RWPE2 (cell line): ENCODE measurements around the gene HDAC9.

Experiments used
- ATAC-seq: fragments of 200-7000 bp; cut with Tn5 transposase; 3 replicates; pipeline ENCODE4 v1.9.1; 2021; ENCODE audit warnings: low read depth
- DNase-seq: peaks from one replicate; pipeline ENCODE4 v3.0.0-alpha.2; 2020; ENCODE audit warnings: low spot score
- H3K27ac ChIP-seq: fragments of 450-650 bp; 2 replicates; pipeline ENCODE4 v1.5.1; 2017; ENCODE audit warnings: mild to moderate bottlenecking; ENCODE audit not compliant: poor library complexity, severe bottlenecking
- H3K27me3 ChIP-seq: fragments of 250-450 bp; sonication (Bioruptor Pico); 2 replicates; pipeline ENCODE4 v1.5.1; 2021; ENCODE audit warnings: mild to moderate bottlenecking, moderate library complexity; ENCODE audit not compliant: insufficient read depth, poor library complexity, severe bottlenecking
- H3K36me3 ChIP-seq: fragments of 250-450 bp; sonication (Bioruptor Pico); 2 replicates; pipeline ENCODE4 v1.5.1; 2020; ENCODE audit warnings: low read depth, mild to moderate bottlenecking, moderate library complexity
- H3K4me1 ChIP-seq: fragments of 250-450 bp; sonication (Bioruptor Pico); 2 replicates; pipeline ENCODE4 v1.5.1; 2021; ENCODE audit warnings: mild to moderate bottlenecking, moderate library complexity; ENCODE audit not compliant: insufficient read depth, poor library complexity, severe bottlenecking
- H3K4me3 ChIP-seq: fragments of 250-450 bp; sonication (Bioruptor Pico); 2 replicates; pipeline ENCODE4 v1.5.1; 2021; ENCODE audit warnings: mild to moderate bottlenecking, moderate library complexity; ENCODE audit not compliant: severe bottlenecking
- H3K9me3 ChIP-seq: fragments of 250-450 bp; sonication (Bioruptor Pico); 2 replicates; pipeline ENCODE4 v1.5.1; 2021; ENCODE audit warnings: mild to moderate bottlenecking, moderate library complexity; ENCODE audit not compliant: severe bottlenecking
- TF ChIP-seq, protein P1 (sequence below): fragments of 450-650 bp; IDR thresholded peaks from one replicate; pipeline ENCODE4 v1.5.1; 2017; ENCODE audit warnings: mild to moderate bottlenecking, moderate library complexity; ENCODE audit not compliant: poor library complexity, severe bottlenecking

Gene HDAC9

DNA sequence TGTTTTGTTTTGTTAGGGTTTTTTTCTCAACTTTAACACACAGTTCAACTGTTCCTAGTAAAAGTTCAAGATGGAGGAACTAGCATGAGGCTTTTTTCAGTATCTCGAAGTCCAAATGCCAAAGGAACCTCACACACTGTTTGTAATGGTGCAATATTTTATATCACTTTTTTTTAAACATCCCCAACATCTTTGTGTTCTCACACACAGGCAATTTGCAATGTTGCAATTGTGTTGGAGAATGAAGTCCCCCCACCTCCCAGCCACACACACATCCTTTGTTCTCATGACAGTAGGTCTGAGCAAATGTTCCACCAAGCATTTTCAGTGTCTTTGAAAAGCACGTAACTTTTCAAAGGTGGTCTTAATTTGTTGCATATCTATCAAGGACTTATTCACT is 501.0 kb downstream of the HDAC9 start:
- no peaks in the 10 kb centered on the region for H3K4me1 ChIP-seq
- DNase-seq (no peak), ATAC-seq (no peak)
- H3K27ac ChIP-seq: no peak overlapping the region
- H3K9me3 ChIP-seq: no peaks in the 10 kb centered on the region
- TF ChIP-seq, protein P1, sequence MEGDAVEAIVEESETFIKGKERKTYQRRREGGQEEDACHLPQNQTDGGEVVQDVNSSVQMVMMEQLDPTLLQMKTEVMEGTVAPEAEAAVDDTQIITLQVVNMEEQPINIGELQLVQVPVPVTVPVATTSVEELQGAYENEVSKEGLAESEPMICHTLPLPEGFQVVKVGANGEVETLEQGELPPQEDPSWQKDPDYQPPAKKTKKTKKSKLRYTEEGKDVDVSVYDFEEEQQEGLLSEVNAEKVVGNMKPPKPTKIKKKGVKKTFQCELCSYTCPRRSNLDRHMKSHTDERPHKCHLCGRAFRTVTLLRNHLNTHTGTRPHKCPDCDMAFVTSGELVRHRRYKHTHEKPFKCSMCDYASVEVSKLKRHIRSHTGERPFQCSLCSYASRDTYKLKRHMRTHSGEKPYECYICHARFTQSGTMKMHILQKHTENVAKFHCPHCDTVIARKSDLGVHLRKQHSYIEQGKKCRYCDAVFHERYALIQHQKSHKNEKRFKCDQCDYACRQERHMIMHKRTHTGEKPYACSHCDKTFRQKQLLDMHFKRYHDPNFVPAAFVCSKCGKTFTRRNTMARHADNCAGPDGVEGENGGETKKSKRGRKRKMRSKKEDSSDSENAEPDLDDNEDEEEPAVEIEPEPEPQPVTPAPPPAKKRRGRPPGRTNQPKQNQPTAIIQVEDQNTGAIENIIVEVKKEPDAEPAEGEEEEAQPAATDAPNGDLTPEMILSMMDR: no peak
- H3K36me3 ChIP-seq: no peaks in the 10 kb centered on the region
- no peak overlapping the region for H3K4me3 ChIP-seq
- no peaks in the 10 kb centered on the region for H3K27me3 ChIP-seq

DNA sequence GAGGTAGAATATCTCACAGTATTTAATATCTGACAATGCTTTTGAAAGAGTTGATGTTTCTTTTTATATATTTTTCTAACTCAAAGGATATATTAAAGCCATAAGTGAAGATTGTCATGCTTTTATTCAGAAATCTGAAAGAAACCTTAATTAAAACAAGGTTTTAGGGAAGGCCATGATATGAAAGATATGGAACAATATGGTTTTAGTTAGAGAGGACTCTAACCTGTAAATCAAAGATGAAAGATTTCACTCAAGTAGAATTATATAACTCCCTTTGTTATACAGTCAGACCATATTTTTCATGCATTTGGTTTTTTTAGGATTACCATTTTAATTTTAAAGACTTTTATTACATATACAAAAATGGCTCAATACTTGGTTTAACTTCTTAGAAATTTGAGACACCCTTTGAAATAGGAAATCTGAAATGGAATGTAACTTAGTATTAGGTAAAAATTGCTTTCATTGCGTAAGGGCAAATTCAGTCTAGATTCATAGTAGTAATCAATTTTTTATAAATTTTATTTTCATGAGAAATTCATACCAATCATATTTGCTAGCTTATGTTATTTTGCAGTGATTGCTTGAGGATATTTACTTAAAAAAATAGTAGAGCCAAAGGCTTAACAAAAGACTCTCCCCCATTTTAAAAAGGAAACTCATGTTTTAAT is 502.1 kb downstream of the HDAC9 start:
- ATAC-seq: no peak
- Histone ChIP-seq H3K4me3 (no peak overlapping the region), H3K27me3 (no peaks in the 10 kb centered on the region), H3K27ac (no peak overlapping the region), H3K36me3 (no peaks in the 10 kb centered on the region), H3K4me1 (no peaks in the 10 kb centered on the region), H3K9me3 (no peaks in the 10 kb centered on the region)
- TF ChIP-seq, protein P1: no peak
- no peak for DNase-seq

DNA sequence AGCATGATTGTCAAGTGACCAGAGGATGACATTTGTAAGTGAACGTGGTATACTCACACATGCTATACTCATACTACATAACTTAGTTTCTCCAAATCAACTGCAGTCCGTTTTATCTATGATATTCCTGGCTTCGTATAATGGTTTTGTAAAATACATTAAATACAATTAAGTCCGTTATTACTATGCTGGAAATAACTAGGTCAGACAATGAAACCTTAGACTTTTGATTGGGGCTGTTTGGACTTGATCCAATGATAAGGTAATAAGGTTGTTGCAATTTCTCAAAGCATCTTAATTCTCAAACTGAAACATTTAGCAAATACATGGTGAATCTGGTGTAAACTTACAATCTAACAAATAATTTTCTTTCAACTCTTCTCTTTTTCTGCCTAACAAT is 504.9 kb downstream of the HDAC9 start:
- DNase-seq (no peak), ATAC-seq (no peak)
- TF ChIP-seq, protein P1: no peak
- H3K27ac ChIP-seq: no peak overlapping the region
- H3K27me3 ChIP-seq: no peaks in the 10 kb centered on the region
- H3K36me3 ChIP-seq: no peaks in the 10 kb centered on the region
- no peaks in the 10 kb centered on the region for H3K9me3 ChIP-seq
- H3K4me1 ChIP-seq: no peaks in the 10 kb centered on the region
- H3K4me3 ChIP-seq: no peak overlapping the region

DNA sequence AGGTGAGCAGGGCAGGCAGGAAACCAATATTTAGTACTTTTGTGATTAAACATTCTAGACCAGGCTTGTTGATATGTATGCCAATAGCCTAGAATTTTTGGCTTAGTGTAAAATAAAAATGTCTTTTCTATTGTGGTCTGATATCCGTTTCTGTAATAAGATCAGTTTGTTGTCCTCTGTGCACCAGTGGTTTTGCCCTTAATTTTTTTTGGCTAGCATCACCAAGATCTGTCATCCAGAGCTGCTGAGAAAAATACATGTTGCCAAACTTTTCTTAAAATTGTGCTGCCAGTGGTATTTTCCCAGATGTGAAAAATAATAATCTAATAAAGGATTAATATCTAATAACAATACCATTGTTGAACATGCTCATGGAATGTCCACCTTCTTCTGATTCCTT is 506.3 kb downstream of the HDAC9 start:
- Histone ChIP-seq H3K27ac (no peak overlapping the region), H3K9me3 (no peaks in the 10 kb centered on the region), H3K4me1 (no peaks in the 10 kb centered on the region), H3K27me3 (no peaks in the 10 kb centered on the region), H3K36me3 (no peaks in the 10 kb centered on the region), H3K4me3 (no peak overlapping the region)
- TF ChIP-seq, protein P1: no peak
- no peak for ATAC-seq
- DNase-seq: no peak

DNA sequence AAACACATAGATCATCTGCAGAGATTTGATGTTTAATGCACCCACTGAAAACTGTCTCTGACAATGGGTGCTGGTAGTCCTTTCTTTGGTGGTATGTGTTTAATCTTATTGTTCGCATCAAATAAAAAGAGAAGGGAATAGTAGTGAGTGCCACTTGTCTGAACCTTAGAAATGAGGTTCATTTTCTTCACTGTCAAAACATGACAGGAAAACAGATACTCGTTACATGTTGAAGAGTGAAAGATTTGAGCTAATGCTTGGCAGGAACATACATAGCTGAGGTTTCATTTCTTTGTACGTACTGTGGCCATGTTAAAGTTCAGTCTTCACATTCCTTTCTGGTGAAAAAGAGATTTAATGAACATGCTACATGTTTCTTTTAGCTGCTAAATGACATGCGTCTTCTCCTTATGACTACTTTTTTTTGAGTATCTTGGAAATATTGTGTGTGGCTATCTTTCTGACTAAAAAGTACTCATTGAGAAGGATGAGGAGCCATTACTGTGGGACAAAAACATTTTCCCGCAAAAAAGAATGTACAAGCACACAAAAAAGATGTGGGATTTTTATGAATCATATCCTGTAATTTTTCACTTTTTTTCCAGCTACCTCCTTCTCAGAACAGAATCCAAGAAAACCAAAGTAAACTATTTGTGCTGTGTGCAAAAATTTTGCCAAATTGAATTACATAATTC is 513.8 kb downstream of the HDAC9 start:
- H3K36me3 ChIP-seq: no peaks in the 10 kb centered on the region
- H3K27ac ChIP-seq: peak overlapping the region; percentile 52
- no peak for DNase-seq
- peaks cover 15% of the 10 kb centered on the region for H3K4me1 ChIP-seq
- ATAC-seq: peak; percentile 17; the same call in 1 of the 3 replicates
- no peaks in the 10 kb centered on the region for H3K27me3 ChIP-seq
- H3K9me3 ChIP-seq: no peaks in the 10 kb centered on the region
- TF ChIP-seq, protein P1: no peak
- no peak overlapping the region for H3K4me3 ChIP-seq
